Suprapubic skin (tissue), 4 donors: Measurements from ENCODE around the gene MYO6. TPM values are rescaled to one million over a fixed set of nuclear protein-coding genes. Genes with fewer than 3 reads are reported as not detected.
A peak's percentile ranks its signal among the peaks of the same experiment; 100 is the strongest.
"Not testable (repeated sequence)": the region's sequence is repeated elsewhere in the genome, so short reads cannot be mapped to it uniquely, and the experiment has no call there.

ENCODE experiments used
- DNase-seq, 2 donors: peaks; one replicate each; pipeline ENCODE4 v3.0.0-alpha.2; 2019; ENCODE audit warnings: low spot score in 2 of 2
- H3K27ac ChIP-seq: fragments of 200-600 bp; sonication (generic); one replicate; pipeline ENCODE4 v1.5.1; 2019
- H3K27me3 ChIP-seq: fragments of 200-600 bp; sonication (generic); one replicate; pipeline ENCODE4 v1.5.1; 2019
- H3K36me3 ChIP-seq: fragments of 200-600 bp; sonication (generic); one replicate; pipeline ENCODE4 v1.5.1; 2019
- H3K4me1 ChIP-seq: fragments of 200-600 bp; sonication (generic); one replicate; pipeline ENCODE4 v1.5.1; 2019
- H3K4me3 ChIP-seq: fragments of 200-600 bp; sonication (generic); one replicate; pipeline ENCODE4 v1.5.1; 2019; ENCODE audit warnings: mild to moderate bottlenecking
- H3K9me3 ChIP-seq: fragments of 200-600 bp; sonication (generic); one replicate; pipeline ENCODE4 v1.5.1; 2019
- CTCF ChIP-seq, 2 donors: fragments of 200-600 bp in 1 of 2; fragments of 450-650 bp in 1 of 2; sonication (generic) in 1 of 2; IDR thresholded peaks; one replicate each; pipeline ENCODE4 v1.5.1; 2016 to 2019; ENCODE audit warnings: antibody characterized with exemption in 2 of 2, mild to moderate bottlenecking in 1 of 2, moderate library complexity in 1 of 2
- EP300 ChIP-seq: sonication (generic); formaldehyde crosslinking; IDR thresholded peaks from one replicate; pipeline ENCODE4 v1.6.1; 2017; ENCODE audit warnings: antibody characterized with exemption
- POLR2A ChIP-seq, 2 donors: fragments of 450-650 bp; IDR thresholded peaks; one replicate each; pipeline ENCODE4 v1.6.1; 2017; ENCODE audit warnings: antibody characterized with exemption in 2 of 2, mild to moderate bottlenecking in 2 of 2, moderate library complexity in 2 of 2
- POLR2AphosphoS5 ChIP-seq, 3 donors: sonication (generic); formaldehyde crosslinking; IDR thresholded peaks; one replicate each; pipeline ENCODE4 v1.6.1; 2017; ENCODE audit warnings: antibody characterized with exemption in 3 of 3
- WGBS: methylation state at CpG from one replicate; pipeline ENCODE4 v1.1.5; 2018; 5-methylcytosine and 5-hydroxymethylcytosine counted together
- total RNA-seq, 4 donors: library from RNA; depleted of rRNA; stranded (reverse); fragments of >200 nt; gene quantifications; one replicate each; pipeline ENCODE4 v1.1.0, GENCODE V29; 2016

The MYO6 gene
- total RNA-seq, 4 donors from 2014 or later = 27.8 to 42.6 (median 30.6) TPM

GRCh38 chr6:75893058-75893775 lies 144.2 kb downstream of the MYO6 start:
- H3K9me3 ChIP-seq = no peaks in the 10 kb centered on the region
- no peak for DNase-seq
- WGBS = 21% methylated on average over 5 of the region's 5 CpGs
- peaks cover 26% of the 10 kb centered on the region for H3K36me3 ChIP-seq
- H3K4me1 ChIP-seq = no peaks in the 10 kb centered on the region
- no peak overlapping the region for H3K4me3 ChIP-seq
- no peaks in the 10 kb centered on the region for H3K27me3 ChIP-seq
- no peak overlapping the region for H3K27ac ChIP-seq
- TF ChIP-seq POLR2A (IDR thresholded peaks at IDR 0.05) = no peak
- TF ChIP-seq CTCF (IDR thresholded peaks at IDR 0.05) = peak in 1 of 2 donors; percentile 49
- TF ChIP-seq EP300 = no peak
- no peak for TF ChIP-seq POLR2AphosphoS5 (IDR thresholded peaks at IDR 0.05)

- Histone ChIP-seq H3K9me3 (no peaks in the 10 kb centered on the region), H3K27ac (no peak overlapping the region), H3K4me1 (no peaks in the 10 kb centered on the region), H3K27me3 (no peaks in the 10 kb centered on the region), H3K4me3 (no peak overlapping the region), H3K36me3 (peaks cover 26% of the 10 kb centered on the region)
- WGBS = 68% methylated on average over 2 of the region's 2 CpGs
- no peak for TF ChIP-seq POLR2AphosphoS5 (IDR thresholded peaks at IDR 0.05)
- TF ChIP-seq EP300 = no peak
- no peak for TF ChIP-seq POLR2A (IDR thresholded peaks at IDR 0.05)
- TF ChIP-seq CTCF (IDR thresholded peaks at IDR 0.05) = no peak
- DNase-seq = no peak
Measured at GRCh38 chr6:75893776-75894152, 144.7 kb downstream of the MYO6 start.

GRCh38 chr6:75896526-75896925 lies 147.5 kb downstream of the MYO6 start:
- Histone ChIP-seq H3K36me3 (peaks cover 12% of the 10 kb centered on the region), H3K27me3 (no peaks in the 10 kb centered on the region), H3K4me3 (no peak overlapping the region), H3K27ac (no peak overlapping the region), H3K4me1 (no peaks in the 10 kb centered on the region), H3K9me3 (no peaks in the 10 kb centered on the region)
- TF ChIP-seq POLR2AphosphoS5 (IDR thresholded peaks at IDR 0.05) = no peak
- TF ChIP-seq POLR2A (IDR thresholded peaks at IDR 0.05) = no peak
- no peak for TF ChIP-seq CTCF (IDR thresholded peaks at IDR 0.05)
- TF ChIP-seq EP300 = no peak
- DNase-seq = no peak
- WGBS = 97% methylated on average over 3 of the region's 3 CpGs

GRCh38 chr6:75900216-75900615 lies 151.2 kb downstream of the MYO6 start:
- H3K4me3 ChIP-seq, DNase-seq, H3K9me3 ChIP-seq, H3K27me3 ChIP-seq, H3K36me3 ChIP-seq, H3K27ac ChIP-seq, H3K4me1 ChIP-seq: not testable (repeated sequence)
- 95% methylated on average over 1 of the region's 1 CpG for WGBS

GRCh38 chr6:75905129-75905528 lies 156.1 kb downstream of the MYO6 start:
- DNase-seq, H3K4me3 ChIP-seq, H3K27ac ChIP-seq, H3K4me1 ChIP-seq, H3K36me3 ChIP-seq, H3K27me3 ChIP-seq, H3K9me3 ChIP-seq: not testable (repeated sequence)
- over 99% methylated on average over 14 of the region's 14 CpGs for WGBS

GRCh38 chr6:75906871-75907270 lies 157.8 kb downstream of the MYO6 start:
- no peaks in the 10 kb centered on the region for H3K27me3 ChIP-seq
- 87% methylated on average over 3 of the region's 3 CpGs for WGBS
- TF ChIP-seq POLR2A (IDR thresholded peaks at IDR 0.05) (no peak), CTCF (IDR thresholded peaks at IDR 0.05) (no peak), EP300 (no peak), POLR2AphosphoS5 (IDR thresholded peaks at IDR 0.05) (no peak)

More at GRCh38 chr6:75906871-75907270, 157.8 kb downstream of the MYO6 start:
- peaks cover 2% of the 10 kb centered on the region for H3K36me3 ChIP-seq
- H3K4me3 ChIP-seq = no peak overlapping the region
- H3K27ac ChIP-seq = no peak overlapping the region
- no peaks in the 10 kb centered on the region for H3K4me1 ChIP-seq
- no peak for DNase-seq
- no peaks in the 10 kb centered on the region for H3K9me3 ChIP-seq
